Endothelial cell of umbilical vein (primary cell): ENCODE data around the gene DUSP10. TPM values are rescaled to one million over a fixed set of nuclear protein-coding genes. Genes with fewer than 3 reads are reported as not detected.

ENCODE experiments used
- BruUV-seq: library from RNA; stranded (reverse); fragments of 400-500 nt; replicated peaks from 2 replicates; lab custom pipeline; 2021; lab: Mats Ljungman, UMichigan
- CTCF ChIA-PET: fragments of 300-600, 350-600 bp; sonication (Branson Sonifier 250); formaldehyde crosslinking; loops from one replicate; lab custom pipeline; 2021; ENCODE audit warnings: antibody characterized with exemption, inconsistent platforms; lab: Charles Lee
- POLR2A ChIA-PET: fragments of 300-600, 350-600 bp; sonication (Branson Sonifier 250); formaldehyde crosslinking; loops from one replicate; lab custom pipeline; 2021; ENCODE audit warnings: antibody characterized with exemption, inconsistent platforms; lab: Charles Lee
- DNase-seq: peaks from one replicate; pipeline ENCODE4 v3.0.0-alpha.2; 2011; ENCODE audit warnings: low read depth, low spot score
- FAIRE-seq: peaks from 2 replicates; lab custom pipeline; 2011; peaks lifted over from hg19 to GRCh38; lab: Jason Lieb, UNC
- H2AFZ ChIP-seq: 2 replicates; pipeline ENCODE4 v1.6.0; 2012; ENCODE audit warnings: low read depth, low read length, control low read depth, inconsistent platforms
- H3K27ac ChIP-seq: 2 replicates; pipeline ENCODE4 v1.5.1; 2011; ENCODE audit warnings: low read depth, mild to moderate bottlenecking, control low read depth, low read length, moderate library complexity; ENCODE audit not compliant: insufficient read depth
- H3K27me3 ChIP-seq, 2 experiments: 2 replicates each; pipeline versions ENCODE4 v1.6.0 to v1.6.1; 2011; ENCODE audit warnings: low read length in 2 of 2, mixed read lengths in 1 of 2; ENCODE audit not compliant: control insufficient read depth in 2 of 2, insufficient read depth in 2 of 2
- H3K36me3 ChIP-seq, 2 experiments: 2 replicates in 1 of 2; 3 replicates in 1 of 2; pipeline ENCODE4 v1.5.1; 2011; ENCODE audit warnings: low read length in 2 of 2, mild to moderate bottlenecking in 1 of 2, moderate library complexity in 1 of 2; ENCODE audit not compliant: control insufficient read depth in 2 of 2, insufficient read depth in 2 of 2; ENCODE audit errors: extremely low read depth in 1 of 2
- H3K4me1 ChIP-seq: 3 replicates; pipeline ENCODE4 v1.5.1; 2011; ENCODE audit warnings: mild to moderate bottlenecking, low read length; ENCODE audit not compliant: control insufficient read depth, insufficient read depth; ENCODE audit errors: extremely low read depth
- H3K4me2 ChIP-seq: 2 replicates; pipeline ENCODE4 v1.6.1; 2011; ENCODE audit warnings: low read length, control low read depth, mixed read lengths; ENCODE audit not compliant: insufficient read depth
- H3K4me3 ChIP-seq, 3 experiments: fragments of 200-600 bp in 1 of 3; sonication (generic), shearing (Covaris generic) in 1 of 3; replicated peaks in 1 of 3; 2 replicates each; pipeline ENCODE4 v1.5.1; 2011 to 2016; ENCODE audit warnings: control low read depth in 3 of 3, low read length in 3 of 3, mild to moderate bottlenecking in 2 of 3, inconsistent platforms in 1 of 3, low read depth in 1 of 3, moderate library complexity in 1 of 3; ENCODE audit not compliant: insufficient read depth in 1 of 3
- H3K79me2 ChIP-seq: 2 replicates; pipeline ENCODE4 v1.6.0; 2012; ENCODE audit warnings: low read length, inconsistent platforms; ENCODE audit not compliant: control insufficient read depth, insufficient read depth
- H3K9ac ChIP-seq: replicated peaks from 2 replicates; pipeline ENCODE3; 2011; ENCODE audit warnings: low read length, control low read depth; ENCODE audit not compliant: insufficient read depth; ENCODE audit errors: extremely low read depth
- H3K9me1 ChIP-seq: replicated peaks from 3 replicates; pipeline ENCODE4 v1.6.0; 2011; ENCODE audit warnings: mild to moderate bottlenecking, low read length; ENCODE audit not compliant: control insufficient read depth, insufficient read depth; ENCODE audit errors: extremely low read depth
- H3K9me3 ChIP-seq: replicated peaks from 2 replicates; pipeline ENCODE4 v1.5.1; 2012; ENCODE audit warnings: low read length, inconsistent platforms; ENCODE audit not compliant: control insufficient read depth, insufficient read depth
- H4K20me1 ChIP-seq: replicated peaks from 2 replicates; pipeline ENCODE3; 2011; ENCODE audit warnings: mild to moderate bottlenecking, low read length; ENCODE audit not compliant: control insufficient read depth, insufficient read depth; ENCODE audit errors: extremely low read depth
- CTCF ChIP-seq, 2 donors: IDR thresholded peaks; 1 replicate in 1 of 2; 2 replicates in 1 of 2; pipeline ENCODE4 v1.5.1; 2011; ENCODE audit warnings: low read length in 2 of 2, mild to moderate bottlenecking in 2 of 2, moderate library complexity in 2 of 2, control low read depth in 1 of 2, inconsistent platforms in 1 of 2, low read depth in 1 of 2; ENCODE audit not compliant: insufficient read depth in 1 of 2; ENCODE audit errors: extremely low read depth in 1 of 2
- FOS ChIP-seq: IDR thresholded peaks from 2 replicates; pipeline ENCODE4 v1.6.1; 2011; ENCODE audit warnings: mild to moderate bottlenecking, low read length, moderate library complexity, borderline replicate concordance; ENCODE audit not compliant: insufficient read depth
- JUN ChIP-seq: IDR thresholded peaks from 2 replicates; pipeline ENCODE4 v1.6.1; 2011; ENCODE audit warnings: borderline replicate concordance, low read depth; ENCODE audit not compliant: insufficient read length, insufficient read depth
- MAX ChIP-seq: IDR thresholded peaks from 2 replicates; pipeline ENCODE4 v1.6.1; 2011; ENCODE audit not compliant: insufficient read depth, insufficient read length
- MYC ChIP-seq: IDR thresholded peaks from one replicate; pipeline ENCODE4 v1.6.1; 2011; ENCODE audit warnings: mild to moderate bottlenecking, low read depth, low read length
- POLR2A ChIP-seq: IDR thresholded peaks from 2 replicates; pipeline ENCODE4 v1.6.1; 2012; ENCODE audit warnings: low read depth, mild to moderate bottlenecking, control low read depth, low read length
- POLR2AphosphoS5 ChIP-seq: IDR thresholded peaks from 2 replicates; pipeline ENCODE4 v1.6.1; 2012; ENCODE audit warnings: low read depth, mild to moderate bottlenecking, control low read depth, low read length, moderate library complexity; ENCODE audit not compliant: insufficient read depth
- dilution Hi-C: fragments of 300-500 bp; cut with MboI; formaldehyde crosslinking; loops from one replicate; pipeline ENCODE4 v1.15.0; 2019; ENCODE audit warnings: low sequenced_read_pairs; ENCODE audit not compliant: extremely low pct_ligation_motif_present
- intact Hi-C: fragments of 100-400 bp; cut with micrococcal nuclease; formaldehyde crosslinking; loops from one replicate; pipeline ENCODE4 v1.10.0; 2022
- polyA plus RNA-seq, 4 experiments: library from polyadenylated mRNA; depleted of rRNA in 3 of 4; stranded (reverse) in 3 of 4; unstranded in 1 of 4; fragments of >200 nt; gene quantifications; 2 replicates each; pipeline versions ENCODE4 v1.2.1 to v1.2.3, GENCODE V29; 2011 to 2012; ENCODE audit warnings: missing spikeins in 1 of 4
- total RNA-seq: library from RNA; stranded (reverse); gene quantifications from 2 replicates; pipeline ENCODE4 v1.2.3, GENCODE V29; 2021

DUSP10 gene
- total and polyA plus RNA-seq, 2 donors (not counting 3 experiments of a cell fraction or from before 2014, with no cell fraction given) = 1.6 to 1.9 TPM

- H3K4me2 ChIP-seq = no peak overlapping the region
- CTCF ChIA-PET = no interaction called here
- no peak overlapping the region for H2AFZ ChIP-seq
- H3K9ac ChIP-seq = no peak overlapping the region
- intact Hi-C loops = no loop called here
- H3K27me3 ChIP-seq = no peaks in the 10 kb centered on the region
- no peaks in the 10 kb centered on the region for H3K4me1 ChIP-seq
- no TSS peak for BruUV-seq
- dilution Hi-C loops = no loop called here
- H3K36me3 ChIP-seq = no peaks in the 10 kb centered on the region
- H3K9me1 ChIP-seq = no peaks in the 10 kb centered on the region
- TF ChIP-seq CTCF (IDR thresholded peaks at IDR 0.05; ENCODE audit: extremely low read depth in 1 of 2, insufficient read depth in 1 of 2, low read depth in 1 of 2, low read length in 2 of 2) (no peak), POLR2AphosphoS5 (no peak), POLR2A (no peak), MYC (no peak), FOS (no peak), MAX (no peak), JUN (no peak)
- H4K20me1 ChIP-seq = no peaks in the 10 kb centered on the region
- no peak overlapping the region for H3K4me3 ChIP-seq
- H3K9me3 ChIP-seq = no peaks in the 10 kb centered on the region
- no peak overlapping the region for H3K27ac ChIP-seq
- POLR2A ChIA-PET = no interaction called here
- no peaks in the 10 kb centered on the region for H3K79me2 ChIP-seq
- no peak for DNase-seq
- FAIRE-seq = no peak
These were observed 18.0 kb downstream of the DUSP10 start for GRCh38 chr1:221723848-221724236.
